Neural progenitor cell (in vitro differentiated cells): Measurements from ENCODE around the gene CCDC158. TPM values are rescaled to one million over a fixed set of nuclear protein-coding genes. Genes with fewer than 3 reads are reported as not detected.

Experiments used
- DNase-seq: peaks from one replicate; pipeline ENCODE4 v3.0.0-alpha.2; 2016; ENCODE audit warnings: low spot score
- H2AFZ ChIP-seq: fragments of 200-600 bp; sonication (generic); replicated peaks from 2 replicates; pipeline ENCODE4 v1.6.1; 2016; ENCODE audit warnings: antibody characterized with exemption
- H3F3A ChIP-seq: fragments of 200-600 bp; sonication (generic); 2 replicates; pipeline ENCODE4 v1.6.1; 2016; ENCODE audit warnings: antibody characterized with exemption, low read depth
- H3K27ac ChIP-seq: fragments of 200-600 bp; sonication (generic); 2 replicates; pipeline ENCODE4 v1.5.1; 2016; ENCODE audit warnings: mild to moderate bottlenecking
- H3K27me3 ChIP-seq: fragments of 200-600 bp; sonication (generic); 2 replicates; pipeline ENCODE4 v1.6.1; 2016; ENCODE audit warnings: mild to moderate bottlenecking, moderate library complexity
- H3K36me3 ChIP-seq: fragments of 200-600 bp; sonication (generic); 2 replicates; pipeline ENCODE4 v1.5.1; 2016
- H3K4me1 ChIP-seq: fragments of 200-600 bp; sonication (generic); 2 replicates; pipeline ENCODE4 v1.6.1; 2016; ENCODE audit warnings: mixed run types
- H3K4me2 ChIP-seq: fragments of 200-600 bp; sonication (generic); 2 replicates; pipeline ENCODE4 v1.6.1; 2016
- H3K4me3 ChIP-seq: fragments of 200-600 bp; sonication (generic); 2 replicates; pipeline ENCODE4 v1.5.1; 2016
- H3K79me2 ChIP-seq: fragments of 200-600 bp; sonication (generic); 2 replicates; pipeline ENCODE4 v1.6.1; 2016; ENCODE audit warnings: low read depth
- H3K9ac ChIP-seq: fragments of 200-600 bp; sonication (generic); 2 replicates; pipeline ENCODE4 v1.6.1; 2016
- H3K9me3 ChIP-seq: fragments of 200-600 bp; sonication (generic); 2 replicates; pipeline ENCODE4 v1.5.1; 2016; ENCODE audit warnings: low read depth
- H4K20me1 ChIP-seq: fragments of 200-600 bp; sonication (generic); 2 replicates; pipeline ENCODE4 v1.6.1; 2016; ENCODE audit warnings: low read depth
- H3K27ac Mint-ChIP-seq: 3 replicates; pipeline ENCODE4 v1.8.0; 2021; ENCODE audit warnings: mixed read lengths
- H3K27me3 Mint-ChIP-seq: 2 replicates; pipeline ENCODE4 v1.8.0; 2022; ENCODE audit warnings: low read depth, mild to moderate bottlenecking, inconsistent platforms, moderate library complexity, mixed read lengths; ENCODE audit not compliant: insufficient read depth
- H3K36me3 Mint-ChIP-seq: 3 replicates; pipeline ENCODE4 v1.8.0; 2021; ENCODE audit warnings: mixed read lengths
- H3K4me1 Mint-ChIP-seq: 3 replicates; pipeline ENCODE4 v1.8.0; 2021; ENCODE audit warnings: mixed read lengths
- H3K4me3 Mint-ChIP-seq: 3 replicates; pipeline ENCODE4 v1.8.0; 2021; ENCODE audit warnings: mild to moderate bottlenecking, moderate library complexity, mixed read lengths
- H3K9me3 Mint-ChIP-seq: 3 replicates; pipeline ENCODE4 v1.8.0; 2020; ENCODE audit warnings: mixed read lengths
- CTCF ChIP-seq: fragments of 200-600 bp; sonication (generic); IDR thresholded peaks from 2 replicates; pipeline ENCODE4 v1.5.1; 2017; ENCODE audit warnings: antibody characterized with exemption, mild to moderate bottlenecking
- EZH2 ChIP-seq: fragments of 200-600 bp; sonication (generic); IDR thresholded peaks from 2 replicates; pipeline ENCODE4 v1.6.1; 2017; ENCODE audit warnings: antibody characterized with exemption, mild to moderate bottlenecking, moderate library complexity
- EZH2phosphoT487 ChIP-seq: fragments of 200-600 bp; sonication (generic); IDR thresholded peaks from 2 replicates; pipeline ENCODE4 v1.6.1; 2017; ENCODE audit warnings: antibody characterized with exemption
- total RNA-seq: library from RNA; depleted of rRNA; stranded (reverse); fragments of >200 nt; gene quantifications from 2 replicates; pipeline ENCODE4 v1.2.3, GENCODE V29; 2015; ENCODE audit warnings: low replicate concordance

Gene CCDC158
- total RNA-seq, 1 donor from 2014 or later, result not detected

- H3K79me2 ChIP-seq, result peaks cover 61% of the 10 kb centered on the region
- no peaks in the 10 kb centered on the region for H4K20me1 ChIP-seq
- Mint-ChIP-seq H3K36me3 (peaks cover 24% of the 10 kb centered on the region), H3K4me3 (peak overlapping the region; percentile 91), H3K4me1 (peaks cover 47% of the 10 kb centered on the region), H3K27me3 (peaks cover 2% of the 10 kb centered on the region), H3K27ac (peak overlapping the region; percentile 99), H3K9me3 (peaks cover 22% of the 10 kb centered on the region)
- H3K4me3 ChIP-seq, result peak overlapping the region; percentile 77
- H3F3A ChIP-seq, result peaks cover 61% of the 10 kb centered on the region
- H3K9ac ChIP-seq, result peak overlapping the region; percentile 71
- peak overlapping the region; percentile 93 for H3K4me2 ChIP-seq
- H3K9me3 ChIP-seq, result peaks cover 13% of the 10 kb centered on the region
- peak overlapping the region; percentile 74 for H2AFZ ChIP-seq
- no peak for TF ChIP-seq EZH2phosphoT487
- TF ChIP-seq EZH2, result no peak
- peak; percentile 43 for TF ChIP-seq CTCF
- no peaks in the 10 kb centered on the region for H3K27me3 ChIP-seq
- H3K27ac ChIP-seq, result peak overlapping the region; percentile 96
- peak; percentile 63 for DNase-seq
- H3K4me1 ChIP-seq, result peaks cover 50% of the 10 kb centered on the region
- H3K36me3 ChIP-seq, result peaks cover 21% of the 10 kb centered on the region
Observed at GRCh38 chr4:76435528-76436319, 14.8 kb upstream of the CCDC158 start.

- peaks cover 21% of the 10 kb centered on the region for H3K36me3 ChIP-seq
- H3F3A ChIP-seq, result peaks cover 61% of the 10 kb centered on the region
- Mint-ChIP-seq H3K4me3 (peak within 1 kb of the TSS; percentile 91), H3K27ac (peak within 1 kb of the TSS; percentile 99), H3K9me3 (peaks cover 16% of the 10 kb centered on the region), H3K36me3 (peaks cover 17% of the 10 kb centered on the region), H3K4me1 (peaks cover 47% of the 10 kb centered on the region), H3K27me3 (peaks cover 2% of the 10 kb centered on the region)
- peaks cover 50% of the 10 kb centered on the region for H3K4me1 ChIP-seq
- H3K27me3 ChIP-seq, result no peaks in the 10 kb centered on the region
- peak within 1 kb of the TSS; percentile 74 for H2AFZ ChIP-seq
- H4K20me1 ChIP-seq, result no peaks in the 10 kb centered on the region
- peak within 1 kb of the TSS; percentile 96 for H3K27ac ChIP-seq
- peak; percentile 61 for DNase-seq
- peak within 1 kb of the TSS; percentile 93 for H3K4me2 ChIP-seq
- H3K9ac ChIP-seq, result peak within 1 kb of the TSS; percentile 71
- no peak for TF ChIP-seq EZH2
- no peak for TF ChIP-seq CTCF
- TF ChIP-seq EZH2phosphoT487, result no peak
- H3K4me3 ChIP-seq, result peak within 1 kb of the TSS; percentile 77
- peaks cover 13% of the 10 kb centered on the region for H3K9me3 ChIP-seq
- peaks cover 53% of the 10 kb centered on the region for H3K79me2 ChIP-seq
Observed at GRCh38 chr4:76434901-76435527, 14.1 kb upstream of the CCDC158 start, which contains the start of gene SHROOM3. Gene SHROOM3, plus strand, starts transcription at chr4:76435229. Its CDS starts 824 bp downstream, at chr4:76436053.

DNA sequence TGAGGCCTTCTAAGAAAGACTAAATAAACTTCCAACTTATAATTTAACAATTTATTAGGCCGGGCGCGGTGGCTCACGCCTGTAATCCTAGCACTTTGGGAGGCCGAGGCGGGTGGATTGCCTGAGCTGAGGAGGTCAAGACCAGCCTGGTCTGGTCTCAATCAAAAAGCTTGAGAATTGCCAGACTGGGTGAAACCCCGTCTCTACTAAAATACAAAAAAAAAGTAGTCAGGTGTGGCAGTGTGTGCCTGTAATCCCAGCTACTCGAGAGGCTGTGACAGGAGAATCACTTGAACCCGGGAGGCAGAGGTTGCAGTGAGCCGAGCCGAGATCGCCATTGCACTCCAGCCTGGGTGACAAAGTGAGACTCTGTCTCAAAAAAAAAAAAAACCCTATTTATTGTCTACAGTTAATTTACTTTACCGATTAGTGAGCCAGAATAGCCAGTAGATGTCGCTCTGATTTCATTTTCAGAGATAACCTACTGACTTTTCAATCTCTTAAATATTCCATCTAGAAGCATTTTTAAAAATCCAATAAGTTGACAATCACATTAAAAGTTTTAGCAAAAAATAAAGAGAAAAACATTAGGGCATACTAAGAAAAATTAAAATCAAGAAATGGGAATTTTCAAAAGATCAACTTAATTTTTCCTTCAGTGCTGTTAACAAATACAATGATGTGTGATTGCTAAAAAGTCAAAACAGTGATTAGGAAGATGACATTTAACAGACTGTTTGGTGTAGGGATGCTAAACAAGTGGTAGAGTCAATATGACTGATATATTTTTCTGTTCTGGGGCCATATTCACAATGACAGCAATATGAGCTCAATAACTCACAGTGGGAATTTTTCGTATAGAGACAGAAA lies 9.8 kb upstream of the CCDC158 start:
- H3K9ac ChIP-seq, result no peak overlapping the region
- Mint-ChIP-seq H3K36me3 (no peaks in the 10 kb centered on the region), H3K9me3 (no peaks in the 10 kb centered on the region)

More for the DNA sequence above, 9.8 kb upstream of the CCDC158 start:
- Histone ChIP-seq H3F3A (peaks cover 43% of the 10 kb centered on the region), H3K4me3 (no peak overlapping the region), H3K4me1 (peaks cover 39% of the 10 kb centered on the region), H3K27me3 (no peaks in the 10 kb centered on the region), H2AFZ (peak overlapping the region; percentile 43), H3K36me3 (no peaks in the 10 kb centered on the region), H4K20me1 (no peaks in the 10 kb centered on the region), H3K4me2 (no peak overlapping the region), H3K79me2 (peaks cover 11% of the 10 kb centered on the region), H3K9me3 (no peaks in the 10 kb centered on the region), H3K27ac (peak overlapping the region; percentile 20)
- peaks cover 2% of the 10 kb centered on the region for H3K27me3 Mint-ChIP-seq
- H3K4me3 Mint-ChIP-seq, result no peak overlapping the region
- peak overlapping the region; percentile 70 for H3K27ac Mint-ChIP-seq
- H3K4me1 Mint-ChIP-seq, result peaks cover 35% of the 10 kb centered on the region
- TF ChIP-seq EZH2phosphoT487, result no peak
- TF ChIP-seq CTCF, result peak; percentile 90
- DNase-seq, result peak; percentile 73
